GM10847 (cell line): ENCODE results near the gene KIAA0319L.
A peak's percentile ranks its signal among the peaks of the same experiment; 100 is the strongest.

ENCODE experiments used
- POLR2A ChIP-seq: IDR thresholded peaks from 2 replicates; pipeline ENCODE4 v1.6.1; 2011; ENCODE audit not compliant: insufficient read length; ENCODE audit errors: extremely low read depth

Gene KIAA0319L

DNA sequence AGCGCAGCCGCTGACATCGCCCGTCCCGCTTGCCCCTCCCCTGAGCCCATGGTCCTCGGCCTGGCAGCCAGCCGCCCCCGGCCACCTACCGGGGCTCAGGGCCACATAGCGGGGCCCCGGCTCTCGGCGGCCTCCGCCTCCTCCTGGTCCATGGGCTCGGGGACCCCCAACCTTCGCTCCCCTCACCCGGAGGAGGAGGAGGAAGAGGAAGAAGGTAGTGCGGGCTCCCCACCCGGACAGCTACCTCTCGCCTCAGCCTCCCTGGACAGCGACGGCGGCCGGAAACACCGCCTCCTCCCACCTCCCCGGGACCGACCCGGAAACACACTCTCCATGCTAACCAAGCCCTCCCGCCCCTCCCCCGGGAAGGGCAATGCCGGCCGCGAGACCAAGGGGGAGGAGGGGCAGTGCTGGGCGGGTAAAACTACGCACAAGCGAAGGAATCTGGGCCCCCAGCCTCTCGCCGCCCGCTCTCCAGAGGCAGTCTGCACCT is at the start of gene KIAA0319L:
Gene KIAA0319L (minus strand): TSS at position 286 of the 493 bp plus-strand sequence. CDS start 2,912 bp downstream, outside the sequence.
- peak; percentile 18 for TF ChIP-seq POLR2A

DNA sequence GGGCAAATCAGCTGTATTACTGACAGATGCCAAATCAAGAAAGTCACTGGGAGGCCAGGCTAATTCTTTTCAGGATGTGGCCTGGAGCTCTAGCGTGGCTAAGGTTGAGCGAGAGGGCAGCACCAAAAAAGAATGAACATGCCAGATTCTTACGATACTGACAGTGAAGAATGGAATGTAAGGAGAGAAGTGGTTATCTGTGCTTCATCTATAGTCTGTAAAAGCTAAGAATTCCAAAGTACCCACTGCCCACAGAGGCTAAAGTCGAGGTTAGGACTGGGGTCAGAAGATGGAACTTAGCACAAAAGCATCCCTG is 48.6 kb upstream of the KIAA0319L start:
- no peak for TF ChIP-seq POLR2A

DNA sequence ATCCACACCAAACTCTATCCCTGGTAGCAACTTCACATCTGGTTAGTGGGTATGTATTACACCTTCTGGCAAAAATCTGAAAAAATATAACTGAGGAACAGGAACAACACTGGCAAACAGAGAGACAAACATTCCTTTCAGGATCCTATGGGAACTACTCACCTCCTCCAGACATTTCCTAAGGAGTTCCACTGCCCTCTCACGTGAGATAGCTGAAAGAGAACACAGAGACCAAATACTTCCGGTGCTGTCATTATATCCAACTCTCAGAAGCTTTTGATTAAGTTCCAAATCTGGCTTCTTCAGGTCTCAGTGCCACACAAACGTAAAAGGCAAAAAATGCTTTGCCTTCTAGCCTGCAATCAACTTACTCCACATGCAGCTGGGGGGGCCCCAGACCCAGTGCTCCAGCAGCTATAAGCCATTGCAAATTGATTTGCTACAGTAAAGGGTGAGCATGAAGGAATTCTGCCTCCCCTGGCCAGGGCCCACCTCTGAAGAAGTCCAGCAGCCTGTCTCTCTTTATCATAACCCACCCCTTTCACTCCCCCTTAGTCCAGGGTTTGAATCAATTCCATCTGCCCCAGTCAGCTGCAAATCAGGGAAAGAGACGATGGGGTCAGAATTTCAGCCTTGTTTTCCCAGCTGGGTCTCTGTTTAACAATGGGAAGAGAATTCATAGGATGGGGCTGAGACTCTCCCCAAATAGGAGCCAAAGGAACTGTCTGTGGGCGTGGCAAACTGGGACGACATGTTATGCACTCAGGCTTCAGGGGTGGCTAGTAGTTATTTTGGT is 48.1 kb upstream of the KIAA0319L start:
- TF ChIP-seq POLR2A, result no peak

DNA sequence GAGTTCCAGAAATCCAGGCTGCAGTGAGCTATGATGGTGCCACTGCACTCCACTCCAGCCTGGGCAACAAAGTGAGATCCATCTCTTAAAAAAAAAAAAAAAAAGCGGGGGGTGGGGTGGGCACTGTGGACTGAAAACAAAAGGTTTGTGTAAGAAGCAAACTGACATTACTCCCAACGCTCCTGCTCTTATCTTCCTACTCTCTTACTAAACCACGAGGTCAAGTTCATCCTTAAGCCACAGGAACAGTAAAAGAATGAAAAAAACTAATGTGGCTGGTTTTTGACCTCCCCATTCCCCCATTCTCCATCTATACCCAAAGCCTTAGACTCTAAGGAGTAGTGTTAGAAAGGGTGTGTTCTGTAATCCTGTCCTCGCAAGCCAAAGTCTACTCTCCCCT is 46.7 kb upstream of the KIAA0319L start:
- TF ChIP-seq POLR2A, result no peak

DNA sequence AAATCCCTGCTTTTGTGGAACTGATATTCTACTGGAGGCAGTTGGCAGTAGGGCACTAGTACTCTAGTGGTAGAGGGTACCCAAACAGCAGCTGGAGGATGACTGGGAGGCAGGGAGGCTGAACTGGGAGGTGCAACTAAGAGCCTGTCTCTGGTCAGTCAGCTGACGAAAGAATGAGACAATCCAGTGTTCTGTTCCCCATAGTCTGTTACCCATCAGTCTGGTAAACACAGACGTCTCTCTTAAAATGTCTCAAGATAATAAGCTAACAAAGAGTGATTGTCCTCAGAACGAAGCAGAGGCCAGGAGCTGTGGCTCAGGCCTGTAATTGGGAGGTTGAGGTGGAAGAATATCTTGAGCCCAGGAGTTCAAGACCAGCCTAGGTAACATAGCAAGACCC is 46.3 kb upstream of the KIAA0319L start:
- TF ChIP-seq POLR2A, result no peak

DNA sequence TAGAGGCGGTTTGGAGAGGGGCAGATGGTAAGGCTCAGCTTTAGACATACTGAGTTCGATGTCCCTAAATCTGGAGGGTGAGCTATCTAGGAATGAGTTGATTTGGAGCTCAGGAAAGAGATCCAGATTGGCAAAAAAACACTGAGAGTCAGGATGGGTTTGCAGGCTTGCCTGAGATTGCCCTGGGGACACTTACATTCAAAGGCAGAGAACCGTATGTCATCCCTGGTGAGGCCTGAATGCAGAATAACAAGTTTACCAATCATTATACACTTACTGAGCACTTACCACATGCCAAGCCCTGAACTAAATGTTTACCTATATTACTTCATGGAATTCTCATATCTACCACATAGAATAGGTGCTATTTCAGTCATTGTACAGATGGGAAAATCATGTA is 43.4 kb upstream of the KIAA0319L start:
- TF ChIP-seq POLR2A, result no peak

DNA sequence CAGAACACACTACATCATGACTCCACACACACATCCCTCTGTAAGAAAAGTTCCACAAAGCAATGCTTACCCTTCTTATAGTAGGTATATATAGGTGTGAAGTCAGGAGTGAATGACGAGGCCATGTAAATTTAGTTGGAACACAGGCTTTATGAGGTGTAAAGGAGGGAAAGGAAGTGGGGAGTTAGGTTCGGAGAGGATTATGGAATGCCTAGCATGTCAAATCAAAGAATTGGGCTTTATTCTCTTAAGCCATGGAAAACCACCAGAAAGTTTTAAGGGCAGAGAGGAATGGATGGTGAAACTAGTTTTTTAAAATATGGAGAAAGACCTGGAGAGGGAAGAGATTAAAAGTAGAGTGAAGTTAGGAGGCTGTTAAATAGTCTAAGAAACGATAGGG is 42.2 kb upstream of the KIAA0319L start:
- TF ChIP-seq POLR2A, result no peak

DNA sequence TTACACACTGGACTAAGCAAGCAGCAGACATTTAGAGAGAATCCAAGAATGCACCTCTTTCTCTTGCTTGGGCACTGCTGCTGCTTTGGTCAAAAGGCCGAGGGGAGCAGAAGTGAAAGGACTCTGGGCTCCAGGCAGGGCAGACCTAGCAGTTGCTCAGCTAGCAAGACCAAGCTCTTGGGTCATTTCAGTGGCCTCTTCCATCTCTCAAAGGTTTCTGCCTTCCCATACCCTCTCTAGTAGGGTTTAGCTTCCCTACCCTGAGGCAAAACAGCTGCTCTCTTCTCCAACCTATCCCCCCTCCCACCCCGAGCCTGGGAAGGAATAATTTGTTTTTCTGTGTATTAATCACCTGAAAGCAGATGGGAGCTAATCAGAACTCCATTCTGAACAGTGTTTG is 41.7 kb upstream of the KIAA0319L start:
- TF ChIP-seq POLR2A, result no peak

DNA sequence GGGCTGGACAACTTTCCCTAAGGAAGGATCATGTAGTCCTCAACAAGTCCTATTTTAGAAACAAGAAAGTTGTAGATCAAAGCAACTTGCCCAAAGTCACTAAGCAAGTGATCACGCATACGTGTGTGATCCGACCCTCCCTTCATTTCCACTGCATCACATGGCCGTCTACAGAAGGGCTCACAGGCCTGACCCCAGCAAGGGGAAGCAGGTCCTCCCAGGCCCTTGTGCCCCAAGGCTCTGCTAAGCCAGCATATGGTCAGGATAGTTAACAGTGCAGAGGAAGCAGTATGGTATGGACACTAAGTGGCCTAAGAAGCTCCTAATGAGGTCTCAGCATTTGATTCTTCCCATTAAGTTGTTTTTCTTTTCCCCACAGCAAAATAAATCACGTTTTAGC is 40.7 kb upstream of the KIAA0319L start:
- TF ChIP-seq POLR2A, result no peak

DNA sequence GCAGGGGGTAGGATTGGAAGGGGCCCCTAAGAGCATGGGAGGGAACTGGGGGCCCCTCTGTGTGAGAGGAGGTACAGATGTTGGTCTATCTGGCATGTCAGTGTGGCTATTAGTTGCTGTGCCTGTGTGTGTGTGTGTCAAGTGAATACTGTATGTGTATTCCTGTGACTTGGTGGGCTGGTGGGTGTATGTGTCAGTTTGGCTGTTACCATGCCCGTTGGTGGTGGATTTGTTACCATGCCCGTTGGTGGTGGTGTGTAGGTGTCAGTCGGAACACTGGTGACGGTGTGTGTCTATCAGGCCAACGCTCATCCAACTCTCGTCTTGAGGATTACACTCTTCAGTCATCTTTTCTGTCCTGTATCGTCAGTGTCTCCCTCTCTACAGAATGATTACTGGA is 38.5 kb upstream of the KIAA0319L start:
- no peak for TF ChIP-seq POLR2A

DNA sequence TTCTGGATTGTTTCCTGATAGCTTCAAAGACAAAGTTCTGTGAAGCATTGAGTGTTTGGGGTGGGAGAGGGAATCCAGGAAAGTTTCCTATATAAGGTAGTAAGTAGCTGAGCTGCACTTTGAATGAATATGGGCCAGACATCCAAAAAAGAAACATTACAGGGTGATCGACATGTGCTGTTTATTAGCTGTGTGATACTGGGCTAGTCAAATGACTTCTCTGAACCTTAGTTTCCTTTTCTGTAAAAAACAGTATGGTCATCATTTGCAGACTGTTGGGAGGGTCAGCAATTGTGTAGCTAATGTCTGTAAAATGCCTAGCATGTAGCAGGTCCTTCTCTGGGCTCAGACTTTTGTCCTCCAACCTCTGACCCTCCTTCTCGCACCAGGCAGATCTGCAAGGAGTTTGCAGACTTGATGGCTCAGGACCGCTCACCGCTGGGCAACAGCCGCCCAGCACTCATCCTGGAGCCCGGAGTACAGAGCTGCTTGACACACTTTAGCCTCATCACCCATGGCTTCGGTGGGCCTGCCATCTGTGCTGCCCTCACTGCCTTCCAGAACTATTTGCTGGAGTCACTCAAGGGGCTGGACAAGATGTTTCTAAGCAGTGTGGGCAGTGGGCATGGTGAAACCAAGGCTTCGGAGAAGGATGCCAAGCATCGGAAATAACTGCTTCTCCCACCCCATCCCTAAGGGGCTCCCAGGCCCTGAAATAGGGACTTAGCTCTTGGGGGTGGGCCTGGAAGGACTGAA is 37.0 kb upstream of the KIAA0319L start:
- no peak for TF ChIP-seq POLR2A

DNA sequence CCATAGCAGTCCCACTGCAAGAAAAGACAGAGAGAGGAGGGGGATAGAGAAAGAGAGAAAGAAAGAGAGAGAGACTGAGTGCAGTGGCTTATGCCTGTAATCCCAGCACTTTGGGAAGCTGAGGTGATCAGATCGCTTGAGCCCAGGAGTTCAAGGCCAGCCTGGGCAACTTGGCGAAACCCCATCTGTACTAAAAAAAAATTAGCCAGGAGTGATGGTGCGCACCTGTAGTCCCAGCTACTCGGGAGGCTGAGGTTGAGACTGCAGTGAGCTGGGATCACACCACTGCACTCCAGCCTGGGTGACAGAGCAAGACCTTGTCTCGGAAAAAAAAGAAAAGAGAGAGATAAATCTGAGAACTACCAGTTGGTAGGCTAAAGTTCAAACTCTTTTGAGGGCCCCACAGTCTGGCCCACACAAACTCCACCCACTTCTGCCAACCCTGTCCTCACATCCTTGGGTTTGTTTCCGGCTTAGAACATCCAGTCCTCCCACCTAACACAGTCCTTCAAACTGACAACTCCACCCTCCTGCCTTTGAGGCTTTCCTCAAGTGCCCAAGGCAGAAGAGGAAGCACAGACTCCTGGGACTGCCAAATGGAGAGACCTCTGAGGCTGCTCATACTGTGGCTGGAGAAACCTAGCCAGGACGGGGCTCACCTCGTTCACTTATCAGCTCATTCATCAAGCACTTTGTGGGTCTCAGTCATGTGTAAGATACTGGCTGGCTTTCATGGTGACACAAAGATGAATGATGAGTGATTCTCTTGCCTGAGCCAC is 36.0 kb upstream of the KIAA0319L start:
- TF ChIP-seq POLR2A, result no peak

DNA sequence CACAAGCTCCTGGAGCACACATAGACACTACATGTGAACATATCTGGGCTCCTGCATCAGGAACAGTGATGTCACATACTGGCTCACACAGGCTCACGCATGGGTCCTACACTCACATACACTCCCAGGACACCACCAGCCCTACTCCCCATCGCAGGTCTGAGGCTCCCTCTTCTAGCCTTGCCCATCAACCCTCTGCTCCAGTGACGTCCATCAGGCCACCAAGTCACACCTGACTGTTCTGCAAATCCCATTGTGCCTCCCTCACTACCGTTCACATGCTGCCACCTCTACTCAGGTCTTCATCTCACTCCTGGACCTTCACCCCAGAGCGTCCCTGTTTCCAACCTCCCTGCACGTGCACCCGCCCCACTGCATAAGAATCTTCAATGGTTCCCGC is 34.0 kb upstream of the KIAA0319L start:
- TF ChIP-seq POLR2A, result no peak

DNA sequence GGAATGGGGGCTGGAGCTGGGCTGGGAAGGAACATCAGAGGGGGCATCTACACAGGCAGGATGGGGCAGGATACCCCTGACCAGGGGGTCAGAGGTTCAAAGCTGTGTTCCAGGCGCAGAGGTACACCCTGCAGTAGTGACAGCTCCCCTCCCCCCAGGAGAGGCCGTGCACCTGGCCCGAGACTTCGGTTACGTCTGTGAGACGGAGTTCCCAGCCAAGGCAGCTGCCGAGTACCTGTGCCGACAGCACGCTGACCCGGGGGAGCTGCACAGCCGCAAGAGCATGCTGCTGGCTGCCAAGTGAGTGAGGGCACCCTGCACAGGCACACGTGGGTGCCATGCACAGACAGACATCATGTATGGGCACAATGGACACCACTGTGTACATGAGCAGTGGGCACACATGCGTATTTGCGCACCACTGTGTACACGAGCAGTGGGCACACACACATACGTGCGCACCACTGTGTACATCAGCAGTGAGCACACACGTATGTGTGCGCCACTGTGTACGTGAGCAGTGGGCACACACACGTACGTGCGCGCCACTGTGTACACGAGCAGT is 33.4 kb upstream of the KIAA0319L start:
- TF ChIP-seq POLR2A, result no peak

DNA sequence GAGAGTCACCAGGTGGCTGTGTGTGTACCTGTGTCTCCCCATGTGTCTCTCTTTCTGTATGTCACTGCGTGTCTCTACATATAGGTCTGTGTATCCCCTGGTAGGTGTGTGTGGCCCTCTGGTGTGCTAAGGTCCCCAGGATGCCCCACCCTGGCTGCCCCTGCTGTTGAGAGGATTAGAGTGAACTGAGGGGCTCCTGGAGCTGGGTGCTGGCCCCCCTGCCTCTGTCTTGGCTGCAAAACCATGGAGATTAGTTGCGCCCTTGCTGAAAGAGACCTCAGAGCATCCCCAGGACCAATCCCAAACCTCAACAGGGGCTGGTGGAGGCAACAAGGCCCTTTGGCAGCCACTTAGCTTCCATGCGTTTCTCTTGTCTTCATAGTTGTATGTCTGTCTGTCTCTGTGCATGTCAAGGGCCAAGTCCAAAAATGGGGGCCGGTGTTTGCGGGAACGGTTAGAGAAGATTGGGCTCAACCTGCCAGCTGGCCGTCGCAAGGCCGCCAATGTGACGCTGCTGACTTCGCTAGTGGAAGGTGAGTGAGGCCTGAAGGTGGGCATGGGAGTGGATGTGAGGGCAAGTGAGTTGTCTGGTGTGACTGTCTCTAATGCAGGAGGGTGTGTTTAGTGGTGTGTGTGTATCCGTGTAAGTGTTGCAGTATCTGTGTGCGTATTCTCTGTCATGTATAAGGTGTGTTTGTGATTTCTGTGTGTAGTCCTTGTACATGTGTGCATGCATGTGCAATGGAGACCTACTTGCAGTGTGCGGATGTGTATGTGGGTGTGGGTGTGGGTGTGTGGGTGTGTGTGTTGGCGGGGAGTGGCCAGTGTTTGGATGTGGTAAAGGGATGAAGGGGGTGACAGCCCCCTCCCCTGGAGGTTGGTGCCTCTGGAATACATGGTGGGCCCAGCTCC is 32.6 kb upstream of the KIAA0319L start:
- TF ChIP-seq POLR2A, result no peak
